NCI-H146 treated with DMSO at 0.1 percent for 48 hours (cell line): ENCODE data around the gene PPIA.
"Not testable (repeated sequence)": the region's sequence is repeated elsewhere in the genome, so short reads cannot be mapped to it uniquely, and the experiment has no call there.

Source experiments
- DNase-seq: peaks from one replicate; lab custom pipeline; 2025; ENCODE audit not compliant: unreplicated experiment; lab: John Stamatoyannopoulos, UW

Gene PPIA

GRCh38 chr7:44784364-44784763 lies 12.1 kb upstream of the PPIA start:
- no peak for DNase-seq

GRCh38 chr7:44785218-44785617 lies 11.3 kb upstream of the PPIA start:
- not testable (repeated sequence) for DNase-seq

- no peak for DNase-seq
Observed at GRCh38 chr7:44787041-44787440, 9.4 kb upstream of the PPIA start.

GRCh38 chr7:44787762-44788161 lies 8.7 kb upstream of the PPIA start:
- no peak for DNase-seq

GRCh38 chr7:44789990-44790389 lies 6.5 kb upstream of the PPIA start:
- no peak for DNase-seq

- DNase-seq: no peak
Observed at GRCh38 chr7:44791278-44792219, 4.9 kb upstream of the PPIA start.

- DNase-seq: no peak
Observed at GRCh38 chr7:44793919-44794318, 2.6 kb upstream of the PPIA start.

GRCh38 chr7:44794331-44794730 lies 2.1 kb upstream of the PPIA start:
- DNase-seq: no peak

- DNase-seq: peak; percentile 52
Observed at GRCh38 chr7:44796034-44796503, 412 bp upstream of the PPIA start.

GRCh38 chr7:44797329-44798258 lies 1.1 kb downstream of the PPIA start:
- peak; percentile 65 for DNase-seq

- no peak for DNase-seq
Observed at GRCh38 chr7:44798649-44799305, 2.3 kb downstream of the PPIA start.

- no peak for DNase-seq
Observed at GRCh38 chr7:44799939-44800338, 3.5 kb downstream of the PPIA start.

GRCh38 chr7:44801890-44802289 lies 5.4 kb downstream of the PPIA start:
- DNase-seq: no peak

GRCh38 chr7:44802418-44803025 lies 6.0 kb downstream of the PPIA start:
- no peak for DNase-seq

- not testable (repeated sequence) for DNase-seq
Observed at GRCh38 chr7:44803828-44804519, 7.5 kb downstream of the PPIA start.

GRCh38 chr7:44805950-44806349 lies 9.5 kb downstream of the PPIA start:
- DNase-seq: no peak

- DNase-seq: no peak
Observed at GRCh38 chr7:44808914-44809393, 12.5 kb downstream of the PPIA start.

GRCh38 chr7:44811093-44811492 lies 14.6 kb downstream of the PPIA start:
- no peak for DNase-seq

- DNase-seq: no peak
Observed at GRCh38 chr7:44811571-44811970, 15.1 kb downstream of the PPIA start.

- DNase-seq: no peak
Observed at GRCh38 chr7:44814919-44815318, 18.4 kb downstream of the PPIA start.
